Measurements from ENCODE around the gene TMEM129. TPM values are rescaled to one million over a fixed set of nuclear protein-coding genes. Genes with fewer than 3 reads are reported as not detected.

TMEM129 gene
- total RNA-seq, 4 donors from 2014 or later: 64.8 to 138 (median 106) TPM

GRCh38 chr4:1730532-1731135 is 9.5 kb upstream of the TMEM129 start:
- Histone ChIP-seq H3K36me3 (no peaks in the 10 kb centered on the region), H3K9me3 (no peaks in the 10 kb centered on the region), H3K27ac (no peak overlapping the region), H3K27me3 (no peaks in the 10 kb centered on the region), H3K4me1 (peaks cover 0 to 31% of the 10 kb centered on the region in 2 donors), H3K4me3 (replicated peaks in 1 of 3) (no peak overlapping the region)
- no peak for TF ChIP-seq POLR2A (IDR thresholded peaks at IDR 0.05)
- no peak for TF ChIP-seq CTCF (IDR thresholded peaks at IDR 0.05)
- DNase-seq: no peak
- intact Hi-C loops (cut with DNase I): no loop called here
- WGBS, 2 donors: 92 to 98% methylated on average over 7 to 13 of the region's 16 CpGs

GRCh38 chr4:1728061-1728980 is 7.2 kb upstream of the TMEM129 start:
- DNase-seq: peak in 1 of 2 donors; percentile 27
- peak overlapping the region; percentile 13 to 38 (median 29) for H3K27ac ChIP-seq
- no peaks in the 10 kb centered on the region for H3K9me3 ChIP-seq
- TF ChIP-seq POLR2A (IDR thresholded peaks at IDR 0.05) (no peak), CTCF (IDR thresholded peaks at IDR 0.05) (no peak)
- no peaks in the 10 kb centered on the region for H3K36me3 ChIP-seq
- no peak overlapping the region for H3K4me3 ChIP-seq (replicated peaks in 1 of 3)
- WGBS, 2 donors: 84 to 88% methylated on average over 23 to 29 of the region's 31 CpGs
- no peaks in the 10 kb centered on the region for H3K27me3 ChIP-seq
- intact Hi-C loops (cut with DNase I): loop anchor here (10.0 kb wide), 1 partner anchor 374 kb away; no protein-coding TSS in a partner anchor
- peaks cover 0 to 31% of the 10 kb centered on the region in 2 donors for H3K4me1 ChIP-seq

- DNase-seq: peak; percentile 51 to 57
Measured at GRCh38 chr4:1727117-1728031, 6.3 kb upstream of the TMEM129 start.

More at GRCh38 chr4:1727117-1728031, 6.3 kb upstream of the TMEM129 start:
- intact Hi-C loops (cut with DNase I): loop anchor here (10.0 kb wide), 1 partner anchor 373 kb away; no protein-coding TSS in a partner anchor
- 56 to 74% methylated on average over 16 to 18 of the region's 18 CpGs for WGBS, 2 donors
- Histone ChIP-seq H3K36me3 (no peaks in the 10 kb centered on the region), H3K27me3 (no peaks in the 10 kb centered on the region), H3K9me3 (no peaks in the 10 kb centered on the region), H3K4me3 (replicated peaks in 1 of 3) (no peak overlapping the region), H3K27ac (peak overlapping the region; percentile 13 to 38 (median 29)), H3K4me1 (peaks cover 0 to 31% of the 10 kb centered on the region in 2 donors)
- TF ChIP-seq CTCF (IDR thresholded peaks at IDR 0.05) (no peak), POLR2A (IDR thresholded peaks at IDR 0.05) (no peak)
